ENCODE results near the gene ESYT1.

DNA sequence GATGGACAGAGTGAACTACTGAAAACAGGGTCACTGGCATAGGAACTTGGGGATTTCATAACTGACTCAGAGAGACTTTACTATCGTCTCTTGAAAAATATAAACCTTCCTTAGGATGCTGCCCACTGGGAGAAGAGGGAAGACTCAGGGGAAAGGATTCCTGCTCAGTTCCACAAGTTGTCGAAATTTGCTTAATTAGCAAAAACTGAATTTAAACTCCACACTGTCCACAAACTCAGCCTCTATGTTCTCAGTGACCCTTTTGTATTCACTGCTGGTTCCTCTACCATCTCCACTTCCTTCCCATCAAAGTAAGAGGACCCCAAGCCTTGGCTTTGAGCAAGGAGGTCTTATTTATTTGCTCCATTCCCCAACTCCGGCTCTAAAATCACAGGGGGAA lies 17.1 kb downstream of the ESYT1 start:
- TF ChIP-seq, protein P1, sequence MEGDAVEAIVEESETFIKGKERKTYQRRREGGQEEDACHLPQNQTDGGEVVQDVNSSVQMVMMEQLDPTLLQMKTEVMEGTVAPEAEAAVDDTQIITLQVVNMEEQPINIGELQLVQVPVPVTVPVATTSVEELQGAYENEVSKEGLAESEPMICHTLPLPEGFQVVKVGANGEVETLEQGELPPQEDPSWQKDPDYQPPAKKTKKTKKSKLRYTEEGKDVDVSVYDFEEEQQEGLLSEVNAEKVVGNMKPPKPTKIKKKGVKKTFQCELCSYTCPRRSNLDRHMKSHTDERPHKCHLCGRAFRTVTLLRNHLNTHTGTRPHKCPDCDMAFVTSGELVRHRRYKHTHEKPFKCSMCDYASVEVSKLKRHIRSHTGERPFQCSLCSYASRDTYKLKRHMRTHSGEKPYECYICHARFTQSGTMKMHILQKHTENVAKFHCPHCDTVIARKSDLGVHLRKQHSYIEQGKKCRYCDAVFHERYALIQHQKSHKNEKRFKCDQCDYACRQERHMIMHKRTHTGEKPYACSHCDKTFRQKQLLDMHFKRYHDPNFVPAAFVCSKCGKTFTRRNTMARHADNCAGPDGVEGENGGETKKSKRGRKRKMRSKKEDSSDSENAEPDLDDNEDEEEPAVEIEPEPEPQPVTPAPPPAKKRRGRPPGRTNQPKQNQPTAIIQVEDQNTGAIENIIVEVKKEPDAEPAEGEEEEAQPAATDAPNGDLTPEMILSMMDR (IDR thresholded peaks at IDR 0.05): no peak
- no peak for TF ChIP-seq POLR2AphosphoS5 (IDR thresholded peaks at IDR 0.05)
- TF ChIP-seq POLR2A (IDR thresholded peaks at IDR 0.05): no peak
